H1 (cell line): Measurements from ENCODE around the gene DSCAM.

Source experiments
- EP300 ChIP-seq, 2 experiments: IDR thresholded peaks; 1 replicate in 1 of 2; 2 replicates in 1 of 2; pipeline ENCODE4 v1.6.1; 2011 to 2012; ENCODE audit warnings: low read depth in 2 of 2, low read length in 2 of 2, mild to moderate bottlenecking in 2 of 2, borderline replicate concordance in 1 of 2, inconsistent platforms in 1 of 2, moderate library complexity in 1 of 2
- HDAC6 ChIP-seq: IDR thresholded peaks from one replicate; pipeline ENCODE4 v1.7.1; 2012; ENCODE audit warnings: low read depth, mild to moderate bottlenecking, inconsistent platforms, low read length, moderate library complexity
- POLR2AphosphoS5 ChIP-seq: IDR thresholded peaks from 2 replicates; pipeline ENCODE4 v1.6.1; 2011; ENCODE audit warnings: low read depth, low read length
- RFX5 ChIP-seq: IDR thresholded peaks from 2 replicates; pipeline ENCODE4 v1.6.1; 2011; ENCODE audit warnings: low read depth, low read length, improper control_type of control experiment, borderline replicate concordance
- SP2 ChIP-seq: IDR thresholded peaks from 2 replicates; pipeline ENCODE4 v1.6.1; 2012; ENCODE audit warnings: mild to moderate bottlenecking, low read length, inconsistent platforms
- YY1 ChIP-seq: IDR thresholded peaks from 2 replicates; pipeline ENCODE4 v1.6.1; 2011; ENCODE audit warnings: low read depth, mild to moderate bottlenecking, low read length
- TF ChIP-seq, protein P1 (sequence below): IDR thresholded peaks from 2 replicates; pipeline ENCODE4 v1.6.1; 2011; ENCODE audit warnings: low read length, improper control_type of control experiment

DNA sequence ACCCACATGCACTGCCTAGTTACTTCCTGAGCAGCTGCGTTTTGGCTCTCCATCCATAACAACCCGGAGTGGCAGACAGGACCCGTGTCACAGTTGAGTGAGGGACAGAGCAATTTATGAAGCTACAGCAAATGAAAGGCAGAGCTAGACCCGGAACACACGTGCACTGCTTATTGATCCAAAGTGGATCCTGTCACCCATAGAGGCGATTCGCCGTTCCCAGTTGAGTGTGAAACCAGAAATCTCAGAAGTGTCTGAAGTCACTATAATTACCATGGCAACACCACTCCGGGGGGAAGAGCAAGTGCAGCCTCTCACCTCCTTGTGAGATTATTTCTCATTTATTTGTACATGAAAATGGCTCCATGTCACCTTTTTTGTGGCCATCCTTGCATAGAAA is 365.2 kb downstream of the DSCAM start:
- no peak for TF ChIP-seq HDAC6
- TF ChIP-seq RFX5, result no peak
- no peak for TF ChIP-seq YY1
- no peak for TF ChIP-seq POLR2AphosphoS5
- no peak for TF ChIP-seq SP2
- no peak for TF ChIP-seq EP300 (IDR thresholded peaks at IDR 0.05; ENCODE audit: borderline replicate concordance in 1 of 2, low read depth in 2 of 2, low read length in 2 of 2)
- TF ChIP-seq, protein P1, sequence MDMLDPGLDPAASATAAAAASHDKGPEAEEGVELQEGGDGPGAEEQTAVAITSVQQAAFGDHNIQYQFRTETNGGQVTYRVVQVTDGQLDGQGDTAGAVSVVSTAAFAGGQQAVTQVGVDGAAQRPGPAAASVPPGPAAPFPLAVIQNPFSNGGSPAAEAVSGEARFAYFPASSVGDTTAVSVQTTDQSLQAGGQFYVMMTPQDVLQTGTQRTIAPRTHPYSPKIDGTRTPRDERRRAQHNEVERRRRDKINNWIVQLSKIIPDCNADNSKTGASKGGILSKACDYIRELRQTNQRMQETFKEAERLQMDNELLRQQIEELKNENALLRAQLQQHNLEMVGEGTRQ, result no peak
